ENCODE data around the gene IGDCC3.

GRCh38 chr15:65329984-65330735 lies 47.6 kb downstream of the IGDCC3 start:
- TF ChIP-seq CTCF (optimal IDR thresholded peaks at IDR 0.05 in 1 of 3, IDR thresholded peaks at IDR 0.05 in 1 of 3, conservative IDR thresholded peaks at IDR 0.05 in 1 of 3; ENCODE audit: extremely low read depth in 1 of 3, insufficient read depth in 2 of 3, low read length in 3 of 3) (no peak), EZH2 (IDR thresholded peaks at IDR 0.05; ENCODE audit: low read length) (no peak)

Measured in keratinocyte (primary cell).